Vagina (tissue), 2 donors: ENCODE measurements around the gene FAM107B. TPM values are rescaled to one million over a fixed set of nuclear protein-coding genes. Genes with fewer than 3 reads are reported as not detected.

Experiments
- DNase-seq, 2 donors: peaks; one replicate each; pipeline ENCODE4 v3.0.0-alpha.2; 2017; ENCODE audit errors: extremely low spot score in 2 of 2
- H3K27ac ChIP-seq: fragments of 200-600 bp; sonication (generic); one replicate; pipeline ENCODE4 v1.5.1; 2019
- H3K27me3 ChIP-seq: fragments of 200-600 bp; sonication (generic); one replicate; pipeline ENCODE4 v1.5.1; 2019
- H3K36me3 ChIP-seq, 2 donors: fragments of 200-600 bp; sonication (generic); one replicate each; pipeline ENCODE4 v1.5.1; 2017 to 2019
- H3K4me1 ChIP-seq: fragments of 200-600 bp; sonication (generic); one replicate; pipeline ENCODE4 v1.5.1; 2019
- H3K4me3 ChIP-seq, 2 donors: fragments of 200-600 bp; sonication (generic); 1 replicate in 1 of 2; 2 replicates in 1 of 2; pipeline ENCODE4 v1.5.1; 2016 to 2019
- H3K9me3 ChIP-seq: fragments of 200-600 bp; sonication (generic); one replicate; pipeline ENCODE4 v1.5.1; 2019
- CTCF ChIP-seq, 3 experiments: fragments of 450-650 bp in 2 of 3; fragments of 200-600 bp in 1 of 3; sonication (generic) in 1 of 3; IDR thresholded peaks; one replicate each; pipeline ENCODE4 v1.5.1; 2017 to 2019; ENCODE audit warnings: antibody characterized with exemption in 3 of 3, mild to moderate bottlenecking in 2 of 3, moderate library complexity in 2 of 3
- POLR2A ChIP-seq, 2 donors: fragments of 450-650 bp; IDR thresholded peaks; one replicate each; pipeline ENCODE4 v1.6.1; 2017; ENCODE audit warnings: antibody characterized with exemption in 2 of 2, mild to moderate bottlenecking in 2 of 2, moderate library complexity in 2 of 2
- POLR2AphosphoS5 ChIP-seq, 2 donors: sonication (generic); formaldehyde crosslinking; IDR thresholded peaks; one replicate each; pipeline ENCODE4 v1.9.0; 2017; ENCODE audit warnings: antibody characterized with exemption in 2 of 2, mild to moderate bottlenecking in 2 of 2, low read depth in 1 of 2; ENCODE audit not compliant: insufficient read depth in 1 of 2
- intact Hi-C: fragments of 100-400 bp; cut with DNase I; formaldehyde crosslinking; loops from one replicate; pipeline ENCODE4 v1.15.1; 2023
- total RNA-seq: library from RNA; depleted of rRNA; stranded (reverse); fragments of >200 nt; gene quantifications from one replicate; pipeline ENCODE4 v1.2.3, GENCODE V29; 2016

The FAM107B gene
- total RNA-seq, 1 donor from 2014 or later, result 33.4 TPM

GRCh38 chr10:14563359-14563940 lies 211.2 kb downstream of the FAM107B start:
- intact Hi-C loops, result no loop called here
- Histone ChIP-seq H3K9me3 (no peaks in the 10 kb centered on the region), H3K4me3 (no peak overlapping the region), H3K4me1 (peaks cover 20% of the 10 kb centered on the region), H3K27ac (no peak overlapping the region), H3K36me3 (no peaks in the 10 kb centered on the region), H3K27me3 (no peaks in the 10 kb centered on the region)
- TF ChIP-seq POLR2AphosphoS5 (IDR thresholded peaks at IDR 0.05; ENCODE audit: insufficient read depth in 1 of 2, low read depth in 1 of 2), result no peak
- TF ChIP-seq CTCF (IDR thresholded peaks at IDR 0.05), result no peak
- no peak for TF ChIP-seq POLR2A (IDR thresholded peaks at IDR 0.05)
- no peak for DNase-seq

- Histone ChIP-seq H3K27me3 (no peaks in the 10 kb centered on the region), H3K27ac (no peak overlapping the region), H3K36me3 (no peaks in the 10 kb centered on the region), H3K4me3 (no peak overlapping the region), H3K9me3 (no peaks in the 10 kb centered on the region), H3K4me1 (peaks cover 20% of the 10 kb centered on the region)
- DNase-seq, result no peak
- TF ChIP-seq POLR2AphosphoS5 (IDR thresholded peaks at IDR 0.05; ENCODE audit: insufficient read depth in 1 of 2, low read depth in 1 of 2) (no peak), CTCF (IDR thresholded peaks at IDR 0.05) (no peak), POLR2A (IDR thresholded peaks at IDR 0.05) (no peak)
- intact Hi-C loops, result no loop called here
Measured at GRCh38 chr10:14563076-14563336, 211.7 kb downstream of the FAM107B start.

- Histone ChIP-seq H3K4me3 (no peak overlapping the region), H3K27ac (peak overlapping the region; percentile 8), H3K27me3 (no peaks in the 10 kb centered on the region), H3K9me3 (no peaks in the 10 kb centered on the region), H3K4me1 (peaks cover 20% of the 10 kb centered on the region), H3K36me3 (no peaks in the 10 kb centered on the region)
- DNase-seq, result no peak
- intact Hi-C loops, result no loop called here
- TF ChIP-seq POLR2AphosphoS5 (IDR thresholded peaks at IDR 0.05; ENCODE audit: insufficient read depth in 1 of 2, low read depth in 1 of 2) (no peak), CTCF (IDR thresholded peaks at IDR 0.05) (no peak), POLR2A (IDR thresholded peaks at IDR 0.05) (no peak)
Measured at GRCh38 chr10:14562218-14563075, 212.2 kb downstream of the FAM107B start.

- Histone ChIP-seq H3K4me1 (peaks cover 29% of the 10 kb centered on the region), H3K36me3 (no peaks in the 10 kb centered on the region), H3K27me3 (no peaks in the 10 kb centered on the region), H3K9me3 (no peaks in the 10 kb centered on the region), H3K4me3 (no peak overlapping the region), H3K27ac (no peak overlapping the region)
- DNase-seq, result no peak
- intact Hi-C loops, result no loop called here
- TF ChIP-seq POLR2AphosphoS5 (IDR thresholded peaks at IDR 0.05; ENCODE audit: insufficient read depth in 1 of 2, low read depth in 1 of 2) (no peak), POLR2A (IDR thresholded peaks at IDR 0.05) (no peak), CTCF (IDR thresholded peaks at IDR 0.05) (no peak)
Measured at GRCh38 chr10:14560791-14561765, 213.6 kb downstream of the FAM107B start.
